GM08714 (cell line): Measurements from ENCODE around the gene UBAP2.
"Not testable (repeated sequence)": the region's sequence is repeated elsewhere in the genome, so short reads cannot be mapped to it uniquely, and the experiment has no call there.

Experiments
- H3K4me3 ChIP-seq: fragments of 200-500 bp; sonication (Bioruptor generic); 2 replicates; pipeline ENCODE4 v1.5.1; 2014; ENCODE audit warnings: mild to moderate bottlenecking, low read length, inconsistent platforms
- ZNF274 ChIP-seq: IDR thresholded peaks from 2 replicates; pipeline ENCODE4 v1.6.1; 2012; ENCODE audit warnings: mild to moderate bottlenecking, low read depth, low read length

The UBAP2 gene

GRCh38 chr9:34070606-34071324, 22.1 kb upstream of the UBAP2 start:
- TF ChIP-seq ZNF274, result no peak
- no peak overlapping the region for H3K4me3 ChIP-seq

GRCh38 chr9:34069831-34070230, 21.1 kb upstream of the UBAP2 start:
- no peak overlapping the region for H3K4me3 ChIP-seq
- TF ChIP-seq ZNF274, result no peak

- no peak overlapping the region for H3K4me3 ChIP-seq
- no peak for TF ChIP-seq ZNF274
These were observed 16.9 kb upstream of the UBAP2 start for GRCh38 chr9:34065541-34065940.

GRCh38 chr9:34059954-34060353, 11.3 kb upstream of the UBAP2 start:
- no peak overlapping the region for H3K4me3 ChIP-seq
- no peak for TF ChIP-seq ZNF274

- no peak for TF ChIP-seq ZNF274
- no peak overlapping the region for H3K4me3 ChIP-seq
These were observed 10.6 kb upstream of the UBAP2 start for GRCh38 chr9:34059281-34059680.

GRCh38 chr9:34049630-34050384, 1.1 kb upstream of the UBAP2 start:
- peak overlapping the region; percentile 72 for H3K4me3 ChIP-seq
- TF ChIP-seq ZNF274, result no peak

GRCh38 chr9:34047864-34048726, 592 bp downstream of the UBAP2 start:
- H3K4me3 ChIP-seq, result peak overlapping the region; percentile 72
- no peak for TF ChIP-seq ZNF274

GRCh38 chr9:34046784-34047379, 1.8 kb downstream of the UBAP2 start:
- no peak for TF ChIP-seq ZNF274
- H3K4me3 ChIP-seq, result peak overlapping the region; percentile 72

GRCh38 chr9:34045903-34046302, 2.8 kb downstream of the UBAP2 start:
- no peak for TF ChIP-seq ZNF274
- no peak overlapping the region for H3K4me3 ChIP-seq

- H3K4me3 ChIP-seq, result not testable (repeated sequence)
These were observed 6.6 kb downstream of the UBAP2 start for GRCh38 chr9:34042074-34042473.

GRCh38 chr9:34038851-34039250, 9.8 kb downstream of the UBAP2 start:
- H3K4me3 ChIP-seq, result not testable (repeated sequence)

GRCh38 chr9:34037626-34038025, 11.1 kb downstream of the UBAP2 start:
- H3K4me3 ChIP-seq, result no peak overlapping the region
- TF ChIP-seq ZNF274, result no peak

GRCh38 chr9:34036625-34037024, 12.1 kb downstream of the UBAP2 start:
- TF ChIP-seq ZNF274, result no peak
- no peak overlapping the region for H3K4me3 ChIP-seq

- no peak overlapping the region for H3K4me3 ChIP-seq
- no peak for TF ChIP-seq ZNF274
These were observed 13.0 kb downstream of the UBAP2 start for GRCh38 chr9:34035656-34036055.
